ENCODE data around the gene SIRT5.

SIRT5 gene

GRCh38 chr6:13641315-13641714, 66.9 kb downstream of the SIRT5 start:
- DNase-seq, result no peak

- no peak for DNase-seq
Observed at GRCh38 chr6:13643125-13643524, 68.7 kb downstream of the SIRT5 start.

GRCh38 chr6:13648850-13649249, 74.4 kb downstream of the SIRT5 start:
- DNase-seq, result no peak

GRCh38 chr6:13649393-13649792, 75.0 kb downstream of the SIRT5 start:
- no peak for DNase-seq

GRCh38 chr6:13653296-13653695, 78.9 kb downstream of the SIRT5 start:
- no peak for DNase-seq

GRCh38 chr6:13654496-13654895, 80.1 kb downstream of the SIRT5 start:
- DNase-seq, result no peak

- DNase-seq, result no peak
Observed at GRCh38 chr6:13655700-13656099, 81.3 kb downstream of the SIRT5 start.

- no peak for DNase-seq
Observed at GRCh38 chr6:13660273-13660672, 85.9 kb downstream of the SIRT5 start.

GRCh38 chr6:13660893-13661292, 86.5 kb downstream of the SIRT5 start:
- DNase-seq, result no peak

GRCh38 chr6:13661647-13662046, 87.2 kb downstream of the SIRT5 start:
- no peak for DNase-seq

- DNase-seq, result no peak
Observed at GRCh38 chr6:13662651-13663334, 88.4 kb downstream of the SIRT5 start.

GRCh38 chr6:13663986-13664385, 89.6 kb downstream of the SIRT5 start:
- DNase-seq, result no peak
